Measurements from ENCODE around the gene COL4A3. TPM values are rescaled to one million over a fixed set of nuclear protein-coding genes. Genes with fewer than 3 reads are reported as not detected.

The COL4A3 gene
- polyA plus RNA-seq, 1 donor (not counting 4 experiments of a cell fraction or from before 2014, with no cell fraction given), result not detected

GRCh38 chr2:227205701-227206100, 41.3 kb downstream of the COL4A3 start:
- Histone ChIP-seq H3K9ac (ENCODE audit: control insufficient read depth, extremely low read depth, insufficient read depth, low read length) (no peak overlapping the region), H3K36me3 (ENCODE audit: control insufficient read depth in 2 of 2, extremely low read depth in 1 of 2, insufficient read depth in 2 of 2, low read length in 2 of 2) (no peaks in the 10 kb centered on the region), H4K20me1 (ENCODE audit: control insufficient read depth, extremely low read depth, insufficient read depth, low read length) (no peaks in the 10 kb centered on the region), H3K9me3 (ENCODE audit: control insufficient read depth, low read depth, low read length) (no peaks in the 10 kb centered on the region), H2AFZ (ENCODE audit: control insufficient read depth, low read length) (no peak overlapping the region), H3K79me2 (ENCODE audit: control insufficient read depth, insufficient read depth, low read length) (no peaks in the 10 kb centered on the region), H3K4me2 (ENCODE audit: control insufficient read depth, extremely low read depth, insufficient read depth, low read depth, low read length) (no peak overlapping the region), H3K4me1 (ENCODE audit: control insufficient read depth, extremely low read depth, insufficient read depth, low read length) (no peaks in the 10 kb centered on the region), H3K9me1 (ENCODE audit: control insufficient read depth, extremely low read depth, insufficient read depth, low read length) (no peaks in the 10 kb centered on the region), H3K27me3 (ENCODE audit: control insufficient read depth, extremely low read depth, insufficient read depth, low read length) (no peaks in the 10 kb centered on the region), H3K27ac (ENCODE audit: control insufficient read depth, insufficient read depth, low read length) (no peak overlapping the region), H3K4me3 (ENCODE audit: control insufficient read depth in 2 of 3, extremely low read depth in 1 of 3, insufficient read depth in 2 of 3, low read depth in 1 of 3, low read length in 3 of 3) (no peak overlapping the region)
- no peak for DNase-seq (ENCODE audit: low read depth, low spot score)
- TF ChIP-seq, protein P1, sequence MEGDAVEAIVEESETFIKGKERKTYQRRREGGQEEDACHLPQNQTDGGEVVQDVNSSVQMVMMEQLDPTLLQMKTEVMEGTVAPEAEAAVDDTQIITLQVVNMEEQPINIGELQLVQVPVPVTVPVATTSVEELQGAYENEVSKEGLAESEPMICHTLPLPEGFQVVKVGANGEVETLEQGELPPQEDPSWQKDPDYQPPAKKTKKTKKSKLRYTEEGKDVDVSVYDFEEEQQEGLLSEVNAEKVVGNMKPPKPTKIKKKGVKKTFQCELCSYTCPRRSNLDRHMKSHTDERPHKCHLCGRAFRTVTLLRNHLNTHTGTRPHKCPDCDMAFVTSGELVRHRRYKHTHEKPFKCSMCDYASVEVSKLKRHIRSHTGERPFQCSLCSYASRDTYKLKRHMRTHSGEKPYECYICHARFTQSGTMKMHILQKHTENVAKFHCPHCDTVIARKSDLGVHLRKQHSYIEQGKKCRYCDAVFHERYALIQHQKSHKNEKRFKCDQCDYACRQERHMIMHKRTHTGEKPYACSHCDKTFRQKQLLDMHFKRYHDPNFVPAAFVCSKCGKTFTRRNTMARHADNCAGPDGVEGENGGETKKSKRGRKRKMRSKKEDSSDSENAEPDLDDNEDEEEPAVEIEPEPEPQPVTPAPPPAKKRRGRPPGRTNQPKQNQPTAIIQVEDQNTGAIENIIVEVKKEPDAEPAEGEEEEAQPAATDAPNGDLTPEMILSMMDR (optimal IDR thresholded peaks at IDR 0.05 in 1 of 3, IDR thresholded peaks at IDR 0.05 in 1 of 3, conservative IDR thresholded peaks at IDR 0.05 in 1 of 3; ENCODE audit: extremely low read depth in 1 of 3, insufficient read depth in 2 of 3, low read length in 3 of 3), result no peak
- TF ChIP-seq EZH2 (IDR thresholded peaks at IDR 0.05; ENCODE audit: low read length), result no peak
- dilution Hi-C loops (cut with MboI; ENCODE audit: extremely low pct_ligation_motif_present, low sequenced_read_pairs), result no loop called here
- FAIRE-seq, result no peak

- Histone ChIP-seq H3K9me1 (ENCODE audit: control insufficient read depth, extremely low read depth, insufficient read depth, low read length) (no peaks in the 10 kb centered on the region), H2AFZ (ENCODE audit: control insufficient read depth, low read length) (no peak overlapping the region), H3K9ac (ENCODE audit: control insufficient read depth, extremely low read depth, insufficient read depth, low read length) (no peak overlapping the region), H4K20me1 (ENCODE audit: control insufficient read depth, extremely low read depth, insufficient read depth, low read length) (no peaks in the 10 kb centered on the region), H3K9me3 (ENCODE audit: control insufficient read depth, low read depth, low read length) (no peaks in the 10 kb centered on the region), H3K4me2 (ENCODE audit: control insufficient read depth, extremely low read depth, insufficient read depth, low read depth, low read length) (no peak overlapping the region), H3K27me3 (ENCODE audit: control insufficient read depth, extremely low read depth, insufficient read depth, low read length) (no peaks in the 10 kb centered on the region), H3K4me1 (ENCODE audit: control insufficient read depth, extremely low read depth, insufficient read depth, low read length) (no peaks in the 10 kb centered on the region), H3K79me2 (ENCODE audit: control insufficient read depth, insufficient read depth, low read length) (no peaks in the 10 kb centered on the region), H3K36me3 (ENCODE audit: control insufficient read depth in 2 of 2, extremely low read depth in 1 of 2, insufficient read depth in 2 of 2, low read length in 2 of 2) (no peaks in the 10 kb centered on the region), H3K27ac (ENCODE audit: control insufficient read depth, insufficient read depth, low read length) (no peak overlapping the region), H3K4me3 (ENCODE audit: control insufficient read depth in 2 of 3, extremely low read depth in 1 of 3, insufficient read depth in 2 of 3, low read depth in 1 of 3, low read length in 3 of 3) (no peak overlapping the region)
- TF ChIP-seq, protein P1 (optimal IDR thresholded peaks at IDR 0.05 in 1 of 3, IDR thresholded peaks at IDR 0.05 in 1 of 3, conservative IDR thresholded peaks at IDR 0.05 in 1 of 3; ENCODE audit: extremely low read depth in 1 of 3, insufficient read depth in 2 of 3, low read length in 3 of 3), result no peak
- no peak for TF ChIP-seq EZH2 (IDR thresholded peaks at IDR 0.05; ENCODE audit: low read length)
- dilution Hi-C loops (cut with MboI; ENCODE audit: extremely low pct_ligation_motif_present, low sequenced_read_pairs), result no loop called here
- DNase-seq (ENCODE audit: low read depth, low spot score) (no peak), FAIRE-seq (no peak)
Observed at GRCh38 chr2:227206406-227206805, 42.0 kb downstream of the COL4A3 start.

Data from keratinocyte (primary cell).